ENCODE data around the gene ENPP3.

DNA sequence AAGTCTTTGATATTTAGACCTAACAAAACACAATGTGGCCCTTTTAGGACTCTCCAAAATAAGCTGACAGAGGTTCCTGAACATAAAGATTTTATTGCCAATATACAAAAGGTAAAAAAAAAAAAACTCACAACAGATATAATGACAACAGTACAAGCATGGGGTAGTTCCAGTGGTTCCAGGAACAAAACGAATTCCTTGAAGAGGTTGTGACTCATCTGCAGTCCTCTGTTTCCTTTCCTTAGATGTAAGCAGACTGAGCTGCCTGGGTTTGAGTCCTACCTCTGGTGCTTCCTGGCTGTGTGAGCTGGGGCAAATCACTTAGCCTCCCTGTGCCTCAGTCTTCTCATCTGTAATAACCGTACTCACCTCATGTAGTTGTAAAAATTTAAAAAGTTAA is 87.0 kb downstream of the ENPP3 start:
- TF ChIP-seq EZH2 (IDR thresholded peaks at IDR 0.05; ENCODE audit: insufficient read depth, poor library complexity, severe bottlenecking) (no peak), EZH2phosphoT487 (IDR thresholded peaks at IDR 0.05; ENCODE audit: insufficient read depth, low read depth) (no peak)

Measured in GM23248 (cell line).